WI38 (cell line): ENCODE measurements around the gene ACKR2.

Experiments used
- H3K4me3 ChIP-seq: 2 replicates; pipeline ENCODE4 v1.5.1; 2011; ENCODE audit warnings: low read depth, mild to moderate bottlenecking, control low read depth, low read length
- CTCF ChIP-seq: IDR thresholded peaks from 2 replicates; pipeline ENCODE4 v1.5.1; 2012; ENCODE audit warnings: low read depth, mild to moderate bottlenecking, control low read depth, low read length

The ACKR2 gene

GRCh38 chr3:42864321-42864950 is 55.2 kb downstream of the ACKR2 start:
- H3K4me3 ChIP-seq = no peak overlapping the region
- TF ChIP-seq CTCF = no peak

GRCh38 chr3:42865256-42865655 is 56.0 kb downstream of the ACKR2 start:
- no peak for TF ChIP-seq CTCF
- H3K4me3 ChIP-seq = no peak overlapping the region

GRCh38 chr3:42867138-42867537 is 57.9 kb downstream of the ACKR2 start:
- no peak overlapping the region for H3K4me3 ChIP-seq
- TF ChIP-seq CTCF = no peak

GRCh38 chr3:42868841-42869240 is 59.6 kb downstream of the ACKR2 start:
- no peak overlapping the region for H3K4me3 ChIP-seq
- TF ChIP-seq CTCF = no peak

- H3K4me3 ChIP-seq = no peak overlapping the region
- TF ChIP-seq CTCF = no peak
Measured at GRCh38 chr3:42871592-42872196, 62.4 kb downstream of the ACKR2 start.

- no peak overlapping the region for H3K4me3 ChIP-seq
- no peak for TF ChIP-seq CTCF
Measured at GRCh38 chr3:42872718-42873117, 63.5 kb downstream of the ACKR2 start.

GRCh38 chr3:42873221-42873982 is 64.2 kb downstream of the ACKR2 start:
- TF ChIP-seq CTCF = no peak
- no peak overlapping the region for H3K4me3 ChIP-seq
